GM18867 (cell line): ENCODE results near the gene PARN.
"Not testable (repeated sequence)": the region's sequence is repeated elsewhere in the genome, so short reads cannot be mapped to it uniquely, and the experiment has no call there.

Experiments
- ATAC-seq: cut with Tn5 transposase; IDR thresholded peaks from one replicate; pipeline ENCODE4 v1.9.1; 2021; ENCODE audit warnings: mild to moderate bottlenecking, moderate library complexity; ENCODE audit not compliant: unreplicated experiment

Gene PARN

GRCh38 chr16:14445937-14446715, 183.9 kb downstream of the PARN start:
- no peak for ATAC-seq

- no peak for ATAC-seq
Observed at GRCh38 chr16:14444979-14445810, 184.9 kb downstream of the PARN start.

GRCh38 chr16:14441533-14441932, 188.5 kb downstream of the PARN start:
- ATAC-seq, result not testable (repeated sequence)

- ATAC-seq, result no peak
Observed at GRCh38 chr16:14438256-14438655, 191.8 kb downstream of the PARN start.

GRCh38 chr16:14437426-14437825, 192.6 kb downstream of the PARN start:
- ATAC-seq, result no peak

- no peak for ATAC-seq
Observed at GRCh38 chr16:14436401-14436955, 193.6 kb downstream of the PARN start.

GRCh38 chr16:14434860-14435259, 195.2 kb downstream of the PARN start:
- ATAC-seq, result no peak

GRCh38 chr16:14428971-14429637, 201.0 kb downstream of the PARN start:
- not testable (repeated sequence) for ATAC-seq

GRCh38 chr16:14428043-14428442, 202.0 kb downstream of the PARN start:
- no peak for ATAC-seq

- ATAC-seq, result no peak
Observed at GRCh38 chr16:14427371-14427948, 202.6 kb downstream of the PARN start.

- no peak for ATAC-seq
Observed at GRCh38 chr16:14424595-14424994, 205.5 kb downstream of the PARN start.

GRCh38 chr16:14423344-14423743, 206.7 kb downstream of the PARN start:
- ATAC-seq, result no peak

GRCh38 chr16:14420721-14421488, 209.2 kb downstream of the PARN start:
- no peak for ATAC-seq

- ATAC-seq, result not testable (repeated sequence)
Observed at GRCh38 chr16:14420243-14420642, 209.8 kb downstream of the PARN start.

- ATAC-seq, result no peak
Observed at GRCh38 chr16:14419817-14420216, 210.2 kb downstream of the PARN start.

GRCh38 chr16:14418795-14419225, 211.2 kb downstream of the PARN start:
- no peak for ATAC-seq

- no peak for ATAC-seq
Observed at GRCh38 chr16:14416184-14416583, 213.9 kb downstream of the PARN start.

- no peak for ATAC-seq
Observed at GRCh38 chr16:14415291-14415690, 214.8 kb downstream of the PARN start.

GRCh38 chr16:14409563-14409962, 220.5 kb downstream of the PARN start:
- no peak for ATAC-seq

GRCh38 chr16:14407786-14408399, 222.2 kb downstream of the PARN start:
- no peak for ATAC-seq
